HUES6 (cell line): ENCODE results near the gene KRTAP5-4.
"Not testable (repeated sequence)": the region's sequence is repeated elsewhere in the genome, so short reads cannot be mapped to it uniquely, and the experiment has no call there.

Source experiments
- H3K27ac ChIP-seq: 2 replicates; pipeline ENCODE4 v1.7.0; 2013; ENCODE audit warnings: low read depth, mild to moderate bottlenecking, low read length, inconsistent platforms
- H3K27me3 ChIP-seq: 2 replicates; pipeline ENCODE4 v1.6.1; 2013; ENCODE audit warnings: low read length; ENCODE audit not compliant: control insufficient read depth, insufficient read depth
- H3K36me3 ChIP-seq: 2 replicates; pipeline ENCODE4 v1.6.1; 2013; ENCODE audit warnings: low read length; ENCODE audit not compliant: control insufficient read depth, insufficient read depth
- H3K4me1 ChIP-seq: 2 replicates; pipeline ENCODE4 v1.6.1; 2013; ENCODE audit warnings: low read length; ENCODE audit not compliant: control insufficient read depth, insufficient read depth
- H3K4me3 ChIP-seq: 2 replicates; pipeline ENCODE4 v1.5.1; 2013; ENCODE audit warnings: low read depth, low read length
- H3K9ac ChIP-seq: one replicate; pipeline ENCODE4 v1.6.1; 2013; ENCODE audit warnings: mild to moderate bottlenecking, low read length
- H3K9me3 ChIP-seq: 2 replicates; pipeline ENCODE4 v1.6.1; 2013; ENCODE audit warnings: low read depth, low read length; ENCODE audit not compliant: control insufficient read depth, insufficient read depth

KRTAP5-4 gene

DNA sequence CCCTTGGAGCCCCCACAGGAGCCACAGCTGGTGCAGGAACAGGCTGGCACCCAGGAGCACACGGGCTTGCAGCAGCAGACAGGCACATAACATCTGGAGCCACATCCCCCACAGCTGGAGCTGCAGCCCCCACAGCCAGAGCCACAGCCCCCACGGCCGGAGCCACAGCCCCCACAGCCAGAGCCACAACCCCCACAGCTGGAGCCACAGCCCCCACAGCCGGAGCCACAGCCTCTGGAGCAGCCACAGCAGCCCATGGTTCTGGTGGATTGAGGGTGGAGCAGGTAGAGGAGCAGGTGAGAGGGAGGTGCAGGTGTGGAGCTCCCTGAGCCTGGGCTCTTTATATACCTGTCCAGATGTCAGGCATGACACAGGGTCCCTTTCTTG, 24.0 kb downstream of the KRTAP5-4 start, which contains the start of gene KRTAP5-2:
TSS of gene KRTAP5-2 (minus strand) at position 301 of the 387 bp plus-strand sequence. CDS start at position 257, 44 bp downstream.
- Histone ChIP-seq H3K4me1 (peaks cover 19% of the 10 kb centered on the region), H3K9ac (no peak within 1 kb of the TSS), H3K4me3 (no peak within 1 kb of the TSS), H3K27me3 (peaks cover 9% of the 10 kb centered on the region), H3K36me3 (no peaks in the 10 kb centered on the region), H3K9me3 (peaks cover 5% of the 10 kb centered on the region; the same call in 1 of the 2 replicates), H3K27ac (no peak within 1 kb of the TSS)

DNA sequence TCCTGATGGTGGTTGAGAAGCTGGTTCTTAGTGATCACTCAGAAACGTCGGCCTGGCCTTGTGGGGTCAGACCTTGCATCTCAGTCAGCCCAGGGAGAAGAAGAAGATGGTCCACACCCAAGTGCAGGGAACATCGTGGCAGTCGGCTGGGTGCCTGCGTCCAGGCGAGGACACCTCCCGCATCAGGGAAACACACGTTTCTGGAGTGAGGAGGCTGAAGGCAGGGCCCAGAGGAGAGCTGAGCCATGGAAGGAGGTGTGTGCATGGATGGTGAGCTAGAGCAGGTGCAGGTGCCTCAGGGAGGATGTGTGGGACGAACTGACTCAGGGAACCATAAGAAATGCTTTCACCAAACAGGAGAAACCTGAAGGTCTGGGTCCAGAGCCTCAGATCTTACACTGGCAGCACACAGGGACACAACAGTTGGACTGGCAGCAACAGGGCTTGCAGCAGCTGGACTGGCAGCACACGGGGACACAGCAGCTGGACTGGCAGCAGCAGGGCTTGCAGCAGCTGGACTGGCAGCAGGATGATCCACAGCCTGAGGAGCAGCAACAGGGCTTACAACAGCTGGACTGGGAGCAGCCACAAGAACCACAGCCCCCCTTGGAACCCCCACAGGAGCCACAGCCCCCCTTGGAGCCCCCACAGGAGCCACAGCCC, 24.5 kb downstream of the KRTAP5-4 start:
- peaks cover 19% of the 10 kb centered on the region for H3K4me1 ChIP-seq
- peaks cover 9% of the 10 kb centered on the region for H3K27me3 ChIP-seq
- no peak overlapping the region for H3K27ac ChIP-seq
- no peak overlapping the region for H3K4me3 ChIP-seq
- no peak overlapping the region for H3K9ac ChIP-seq
- no peaks in the 10 kb centered on the region for H3K36me3 ChIP-seq
- H3K9me3 ChIP-seq: peaks cover 5% of the 10 kb centered on the region; the same call in 1 of the 2 replicates

DNA sequence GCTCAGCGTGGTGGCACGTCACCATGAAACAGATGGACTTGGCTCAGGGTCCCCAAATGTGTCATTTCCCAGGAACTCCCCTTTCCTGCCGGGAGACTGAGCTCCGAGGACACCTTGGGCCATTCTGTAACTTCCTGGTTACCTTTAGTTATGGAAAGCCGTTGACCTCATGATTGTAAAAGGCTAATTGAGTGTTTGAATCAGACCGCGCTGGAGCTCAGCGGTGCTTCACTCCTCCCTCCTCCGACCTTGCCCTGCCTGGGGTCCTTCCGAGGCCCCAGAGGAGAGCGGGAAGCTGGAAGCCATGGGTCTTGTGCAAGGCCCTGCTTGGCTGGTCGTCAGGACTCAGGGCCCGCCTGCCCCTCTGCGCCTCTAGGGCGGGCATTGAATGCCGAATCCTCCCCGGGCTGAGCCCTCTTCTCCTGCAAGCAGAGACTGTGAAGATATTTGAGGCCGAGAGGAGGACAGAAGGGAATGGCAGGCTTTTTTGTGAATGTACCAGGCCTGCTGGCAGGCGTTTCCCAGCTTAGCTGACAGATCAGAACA, 25.3 kb downstream of the KRTAP5-4 start:
- Histone ChIP-seq H3K4me1 (peaks cover 19% of the 10 kb centered on the region), H3K4me3 (peak overlapping the region; percentile 14; the same call in 1 of the 2 replicates)
- not testable (repeated sequence) for H3K27ac ChIP-seq, H3K9ac ChIP-seq, H3K36me3 ChIP-seq, H3K27me3 ChIP-seq, H3K9me3 ChIP-seq

- peaks cover 19% of the 10 kb centered on the region for H3K4me1 ChIP-seq
- H3K27ac ChIP-seq, H3K9me3 ChIP-seq, H3K36me3 ChIP-seq, H3K27me3 ChIP-seq, H3K9ac ChIP-seq: not testable (repeated sequence)
- H3K4me3 ChIP-seq: peak overlapping the region; percentile 14; the same call in 1 of the 2 replicates
These were observed 25.9 kb downstream of the KRTAP5-4 start for GRCh38 chr11:1595994-1596575.

DNA sequence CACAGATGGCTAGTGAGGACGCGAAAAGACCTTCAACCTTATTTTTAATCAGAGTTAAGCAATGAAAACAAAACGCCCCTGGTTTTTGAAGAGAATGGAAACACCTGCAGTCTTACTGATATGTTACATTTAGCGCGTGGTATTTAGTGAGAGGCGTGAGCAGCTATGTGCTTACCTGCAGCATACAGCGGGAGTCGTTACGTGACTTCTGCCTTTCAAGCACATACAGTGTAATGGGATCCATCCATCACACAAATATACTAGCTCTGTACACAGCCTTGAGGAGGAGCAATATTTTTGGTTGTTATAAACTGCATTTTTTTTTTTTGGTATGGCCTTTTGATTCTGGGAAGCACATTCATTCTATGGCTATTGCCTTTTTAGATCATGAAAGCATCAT, 29.3 kb downstream of the KRTAP5-4 start:
- Histone ChIP-seq H3K9ac (no peak overlapping the region), H3K4me1 (peaks cover 18% of the 10 kb centered on the region), H3K27me3 (peaks cover 9% of the 10 kb centered on the region), H3K27ac (no peak overlapping the region), H3K9me3 (peaks cover 8% of the 10 kb centered on the region), H3K4me3 (no peak overlapping the region), H3K36me3 (no peaks in the 10 kb centered on the region)

- Histone ChIP-seq H3K4me1 (no peaks in the 10 kb centered on the region), H3K4me3 (no peak overlapping the region), H3K9ac (no peak overlapping the region), H3K27ac (no peak overlapping the region), H3K9me3 (peaks cover 8% of the 10 kb centered on the region), H3K27me3 (no peaks in the 10 kb centered on the region; the same call in 1 of the 2 replicates), H3K36me3 (no peaks in the 10 kb centered on the region)
These were observed 31.9 kb downstream of the KRTAP5-4 start for GRCh38 chr11:1589996-1590395.

DNA sequence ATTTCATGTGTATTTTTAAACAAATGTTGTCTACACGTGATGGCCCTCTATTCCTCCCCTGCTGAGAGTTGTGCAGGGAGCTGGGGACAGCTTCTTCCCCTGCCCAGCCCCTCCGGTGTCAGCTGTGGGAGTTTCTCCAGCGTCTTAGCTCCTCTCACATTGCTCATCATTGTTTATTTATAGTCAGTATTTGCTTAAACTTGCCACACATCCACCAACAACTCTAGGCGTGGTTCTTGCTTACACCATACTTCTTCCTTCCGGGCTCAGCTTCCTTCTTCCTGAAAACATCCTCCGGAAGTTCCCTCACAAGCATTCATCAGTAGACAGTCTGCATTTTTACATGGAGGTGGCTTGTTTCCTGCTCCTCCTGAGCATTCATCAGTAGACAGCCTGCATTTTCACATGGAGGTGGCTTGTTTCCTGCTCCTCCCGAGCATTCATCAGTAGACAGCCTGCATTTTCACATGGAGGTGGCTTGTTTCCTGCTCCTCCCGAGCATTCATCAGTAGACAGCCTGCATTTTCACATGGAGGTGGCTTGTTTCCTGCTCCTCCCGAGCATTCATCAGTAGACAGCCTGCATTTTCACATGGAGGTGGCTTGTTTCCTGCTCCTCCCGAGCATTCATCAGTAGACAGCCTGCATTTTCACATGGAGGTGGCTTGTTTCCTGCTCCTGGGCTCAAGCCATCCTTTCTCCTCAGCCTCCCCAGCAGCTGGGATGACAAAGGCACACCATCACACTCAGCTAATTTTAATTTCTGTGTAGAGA, 32.6 kb downstream of the KRTAP5-4 start:
- H3K9me3 ChIP-seq, H3K27ac ChIP-seq, H3K9ac ChIP-seq, H3K36me3 ChIP-seq, H3K4me3 ChIP-seq, H3K27me3 ChIP-seq, H3K4me1 ChIP-seq: not testable (repeated sequence)

GRCh38 chr11:1586699-1587098, 35.2 kb downstream of the KRTAP5-4 start:
- peaks cover 8% of the 10 kb centered on the region for H3K9me3 ChIP-seq
- no peaks in the 10 kb centered on the region for H3K36me3 ChIP-seq
- H3K27ac ChIP-seq: no peak overlapping the region
- H3K27me3 ChIP-seq: no peaks in the 10 kb centered on the region; the same call in 1 of the 2 replicates
- H3K4me3 ChIP-seq: no peak overlapping the region
- H3K4me1 ChIP-seq: no peaks in the 10 kb centered on the region
- no peak overlapping the region for H3K9ac ChIP-seq

DNA sequence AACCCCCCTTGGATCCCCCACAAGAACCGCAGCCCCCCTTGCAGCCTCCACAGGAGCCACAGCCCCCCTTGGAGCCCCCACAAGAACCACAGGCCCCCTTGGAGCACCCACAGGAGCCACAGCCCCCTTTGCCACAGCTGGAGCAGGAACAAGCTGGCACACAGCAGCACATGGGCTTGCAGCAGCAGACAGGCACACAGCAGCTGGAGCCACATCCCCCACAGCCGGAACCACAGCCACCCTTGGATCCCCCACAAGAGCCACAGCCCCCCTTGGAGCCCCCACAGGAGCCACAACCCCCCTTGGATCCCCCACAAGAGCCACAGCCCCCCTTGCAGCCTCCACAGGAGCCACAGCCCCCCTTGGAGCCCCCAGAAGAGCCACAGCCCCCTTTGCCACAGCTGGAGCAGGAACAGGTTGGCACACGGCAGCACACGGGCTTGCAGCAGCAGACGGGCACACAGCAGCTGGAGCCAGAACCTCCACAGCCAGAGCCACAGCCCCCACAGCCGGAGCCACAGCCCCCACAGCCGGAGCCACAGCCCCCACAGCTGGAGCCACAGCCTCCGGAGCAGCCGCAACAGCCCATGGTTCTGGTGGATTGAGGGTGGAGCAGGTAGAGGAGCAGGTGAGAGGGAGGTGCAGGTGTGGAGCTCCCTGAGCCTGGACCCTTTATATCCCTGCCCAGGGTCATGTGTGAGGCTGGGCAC, 37.1 kb downstream of the KRTAP5-4 start, which contains the start of gene KRTAP5-1:
TSS of gene KRTAP5-1 (minus strand) at position 623 of the 710 bp plus-strand sequence. CDS start at position 589, 34 bp downstream.
- H3K27ac ChIP-seq, H3K27me3 ChIP-seq, H3K4me3 ChIP-seq, H3K9ac ChIP-seq, H3K4me1 ChIP-seq, H3K9me3 ChIP-seq, H3K36me3 ChIP-seq: not testable (repeated sequence)

- not testable (repeated sequence) for H3K4me3 ChIP-seq, H3K9ac ChIP-seq, H3K36me3 ChIP-seq, H3K9me3 ChIP-seq, H3K27ac ChIP-seq, H3K4me1 ChIP-seq, H3K27me3 ChIP-seq
These were observed 39.0 kb downstream of the KRTAP5-4 start for GRCh38 chr11:1582909-1583308.
